Smooth muscle cell (in vitro differentiated cells): ENCODE data around the gene SLCO1C1. TPM values are rescaled to one million over a fixed set of nuclear protein-coding genes. Genes with fewer than 3 reads are reported as not detected.

Experiments
- DNase-seq: peaks from one replicate; lab custom pipeline; 2025; ENCODE audit not compliant: unreplicated experiment; lab: John Stamatoyannopoulos, UW
- H2AFZ ChIP-seq: fragments of 200-600 bp; sonication (generic); 2 replicates; pipeline ENCODE4 v1.6.0; 2016; ENCODE audit warnings: antibody characterized with exemption, low read depth, mild to moderate bottlenecking
- H3F3A ChIP-seq: fragments of 200-600 bp; sonication (generic); 2 replicates; pipeline ENCODE4 v1.6.0; 2017; ENCODE audit warnings: antibody characterized with exemption, low read depth
- H3K27ac ChIP-seq: fragments of 200-600 bp; sonication (generic); 2 replicates; pipeline ENCODE4 v1.5.1; 2016; ENCODE audit warnings: low read depth, mild to moderate bottlenecking
- H3K27me3 ChIP-seq: fragments of 200-600 bp; sonication (generic); 2 replicates; pipeline ENCODE4 v1.6.1; 2016; ENCODE audit warnings: low read depth, mild to moderate bottlenecking
- H3K36me3 ChIP-seq: fragments of 200-600 bp; sonication (generic); 2 replicates; pipeline ENCODE4 v1.5.1; 2016; ENCODE audit warnings: low read depth
- H3K4me1 ChIP-seq: fragments of 200-600 bp; sonication (generic); 2 replicates; pipeline ENCODE4 v1.5.1; 2016; ENCODE audit warnings: low read depth
- H3K4me2 ChIP-seq: fragments of 200-600 bp; sonication (generic); 2 replicates; pipeline ENCODE4 v1.6.0; 2016; ENCODE audit warnings: mild to moderate bottlenecking
- H3K4me3 ChIP-seq: fragments of 200-600 bp; sonication (generic); 2 replicates; pipeline ENCODE4 v1.5.1; 2016; ENCODE audit warnings: mild to moderate bottlenecking
- H3K79me2 ChIP-seq: fragments of 200-600 bp; sonication (generic); 2 replicates; pipeline ENCODE4 v1.6.0; 2016; ENCODE audit warnings: low read depth, mild to moderate bottlenecking
- H3K9ac ChIP-seq: fragments of 200-600 bp; sonication (generic); 2 replicates; pipeline ENCODE4 v1.6.0; 2016; ENCODE audit warnings: low read depth
- H3K9me3 ChIP-seq: fragments of 200-600 bp; sonication (generic); replicated peaks from 2 replicates; pipeline ENCODE4 v1.5.1; 2016; ENCODE audit warnings: low read depth
- H4K20me1 ChIP-seq: fragments of 200-600 bp; sonication (generic); 2 replicates; pipeline ENCODE4 v1.6.0; 2016; ENCODE audit warnings: low read depth
- WGBS: methylation state at CpG from one replicate; pipeline ENCODE4 v1.1.7; 2016; ENCODE audit warnings: low lambda C conversion rate; 5-methylcytosine and 5-hydroxymethylcytosine counted together
- polyA plus RNA-seq: library from polyadenylated mRNA; unstranded; fragments of >200 nt; fragmentation: Nextera tagmentation; extraction: Ambion mirVana; gene quantifications from 2 replicates; pipeline ENCODE4 v1.2.1, GENCODE V29; 2016
- total RNA-seq: library from RNA; depleted of rRNA; stranded (reverse); fragments of >200 nt; gene quantifications from 2 replicates; pipeline ENCODE4 v1.2.3, GENCODE V29; 2014
- TF ChIP-seq, protein P1 (sequence below): fragments of 200-600 bp; sonication (generic); IDR thresholded peaks from 2 replicates; pipeline ENCODE4 v1.5.1; 2017; ENCODE audit warnings: borderline replicate concordance, mild to moderate bottlenecking, antibody characterized with exemption; ENCODE audit not compliant: insufficient read depth, poor library complexity, severe bottlenecking

The SLCO1C1 gene
- total and polyA plus RNA-seq, 2 experiments from 2014 or later, result 2.3 TPM; not detected in 1

- Histone ChIP-seq H3K27ac (no peak overlapping the region), H3K4me3 (no peak overlapping the region), H4K20me1 (no peaks in the 10 kb centered on the region), H3K4me2 (no peak overlapping the region), H3F3A (no peaks in the 10 kb centered on the region), H3K36me3 (no peaks in the 10 kb centered on the region), H3K9ac (no peak overlapping the region), H3K4me1 (no peaks in the 10 kb centered on the region), H3K27me3 (no peaks in the 10 kb centered on the region), H3K9me3 (no peaks in the 10 kb centered on the region), H2AFZ (no peak overlapping the region), H3K79me2 (no peaks in the 10 kb centered on the region)
- no peak for DNase-seq
- TF ChIP-seq, protein P1, sequence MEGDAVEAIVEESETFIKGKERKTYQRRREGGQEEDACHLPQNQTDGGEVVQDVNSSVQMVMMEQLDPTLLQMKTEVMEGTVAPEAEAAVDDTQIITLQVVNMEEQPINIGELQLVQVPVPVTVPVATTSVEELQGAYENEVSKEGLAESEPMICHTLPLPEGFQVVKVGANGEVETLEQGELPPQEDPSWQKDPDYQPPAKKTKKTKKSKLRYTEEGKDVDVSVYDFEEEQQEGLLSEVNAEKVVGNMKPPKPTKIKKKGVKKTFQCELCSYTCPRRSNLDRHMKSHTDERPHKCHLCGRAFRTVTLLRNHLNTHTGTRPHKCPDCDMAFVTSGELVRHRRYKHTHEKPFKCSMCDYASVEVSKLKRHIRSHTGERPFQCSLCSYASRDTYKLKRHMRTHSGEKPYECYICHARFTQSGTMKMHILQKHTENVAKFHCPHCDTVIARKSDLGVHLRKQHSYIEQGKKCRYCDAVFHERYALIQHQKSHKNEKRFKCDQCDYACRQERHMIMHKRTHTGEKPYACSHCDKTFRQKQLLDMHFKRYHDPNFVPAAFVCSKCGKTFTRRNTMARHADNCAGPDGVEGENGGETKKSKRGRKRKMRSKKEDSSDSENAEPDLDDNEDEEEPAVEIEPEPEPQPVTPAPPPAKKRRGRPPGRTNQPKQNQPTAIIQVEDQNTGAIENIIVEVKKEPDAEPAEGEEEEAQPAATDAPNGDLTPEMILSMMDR, result no peak
- 87% methylated on average over 1 of the region's 1 CpG for WGBS
These were observed 21.9 kb downstream of the SLCO1C1 start for GRCh38 chr12:20716985-20717384.

DNA sequence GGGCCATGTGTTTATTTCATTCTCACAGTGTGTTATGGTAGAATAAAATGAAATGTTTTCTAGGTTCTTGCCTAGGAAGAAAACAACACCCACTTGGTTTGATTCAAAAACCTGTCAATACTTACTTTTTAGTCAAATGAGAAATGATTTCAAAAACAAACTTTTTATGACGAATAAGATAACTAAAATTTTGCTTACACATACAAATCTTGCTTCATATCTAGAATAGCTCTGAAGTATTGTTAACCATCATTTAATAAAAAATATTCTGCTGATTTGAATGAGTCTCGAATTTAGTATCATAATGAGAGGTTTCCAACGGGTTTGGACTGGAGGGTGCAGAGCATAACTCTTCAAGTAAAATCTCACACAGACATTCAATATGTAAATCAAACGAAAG is 23.2 kb downstream of the SLCO1C1 start:
- no peaks in the 10 kb centered on the region for H3F3A ChIP-seq
- no peaks in the 10 kb centered on the region for H3K4me1 ChIP-seq
- H3K27ac ChIP-seq, result no peak overlapping the region
- H3K36me3 ChIP-seq, result no peaks in the 10 kb centered on the region
- no peaks in the 10 kb centered on the region for H3K79me2 ChIP-seq
- H2AFZ ChIP-seq, result no peak overlapping the region
- TF ChIP-seq, protein P1, result no peak
- WGBS, result 94% methylated on average over 4 of the region's 4 CpGs
- no peak overlapping the region for H3K4me2 ChIP-seq
- no peaks in the 10 kb centered on the region for H3K9me3 ChIP-seq
- H3K27me3 ChIP-seq, result no peaks in the 10 kb centered on the region
- H3K4me3 ChIP-seq, result no peak overlapping the region
- no peaks in the 10 kb centered on the region for H4K20me1 ChIP-seq
- no peak for DNase-seq
- no peak overlapping the region for H3K9ac ChIP-seq

DNA sequence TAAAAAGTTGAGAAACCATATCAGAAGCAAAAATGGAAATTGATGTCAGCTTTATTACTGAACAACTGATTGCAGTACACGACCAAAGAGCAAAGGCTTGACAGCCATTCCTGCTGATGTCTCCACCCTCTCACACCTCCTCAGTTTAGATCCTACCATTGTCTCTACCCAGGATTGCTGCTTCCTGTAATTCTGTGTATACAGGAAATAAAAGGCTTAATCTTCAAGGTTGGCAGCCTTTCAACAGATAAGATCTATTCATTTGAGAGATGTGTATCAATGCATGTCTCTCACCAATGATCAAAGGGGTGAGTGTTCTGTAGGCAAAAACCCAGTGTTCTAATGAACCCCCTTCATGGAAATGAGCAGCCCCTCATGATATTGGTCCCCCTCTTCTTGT is 27.0 kb downstream of the SLCO1C1 start:
- no peak for DNase-seq
- no peaks in the 10 kb centered on the region for H3K9me3 ChIP-seq
- H3K4me2 ChIP-seq, result no peak overlapping the region
- H2AFZ ChIP-seq, result no peak overlapping the region
- no peaks in the 10 kb centered on the region for H3F3A ChIP-seq
- no peak overlapping the region for H3K9ac ChIP-seq
- no peak overlapping the region for H3K4me3 ChIP-seq
- WGBS, result 57% methylated on average over 1 of the region's 1 CpG
- TF ChIP-seq, protein P1, result no peak
- H3K36me3 ChIP-seq, result no peaks in the 10 kb centered on the region
- H3K27me3 ChIP-seq, result no peaks in the 10 kb centered on the region
- H3K27ac ChIP-seq, result no peak overlapping the region
- no peaks in the 10 kb centered on the region for H3K79me2 ChIP-seq
- no peaks in the 10 kb centered on the region for H4K20me1 ChIP-seq
- no peaks in the 10 kb centered on the region for H3K4me1 ChIP-seq

- H3K27ac ChIP-seq, result no peak overlapping the region
- H3K4me1 ChIP-seq, result no peaks in the 10 kb centered on the region
- H3K36me3 ChIP-seq, result no peaks in the 10 kb centered on the region
- no peak overlapping the region for H3K9ac ChIP-seq
- TF ChIP-seq, protein P1, result no peak
- no peak for DNase-seq
- no peaks in the 10 kb centered on the region for H3K79me2 ChIP-seq
- H3K4me3 ChIP-seq, result no peak overlapping the region
- no peak overlapping the region for H2AFZ ChIP-seq
- H4K20me1 ChIP-seq, result no peaks in the 10 kb centered on the region
- no peaks in the 10 kb centered on the region for H3K27me3 ChIP-seq
- no peak overlapping the region for H3K4me2 ChIP-seq
- no peaks in the 10 kb centered on the region for H3K9me3 ChIP-seq
- 84% methylated on average over 1 of the region's 1 CpG for WGBS
- H3F3A ChIP-seq, result no peaks in the 10 kb centered on the region
These were observed 36.1 kb downstream of the SLCO1C1 start for GRCh38 chr12:20731274-20731673.
